Measurements from ENCODE around the gene SNTB2. TPM values are rescaled to one million over a fixed set of nuclear protein-coding genes. Genes with fewer than 3 reads are reported as not detected.
"Not testable (repeated sequence)": the region's sequence is repeated elsewhere in the genome, so short reads cannot be mapped to it uniquely, and the experiment has no call there.

SNTB2 gene
- total RNA-seq, 1 donor = 35.5 TPM

- H3K9me3 ChIP-seq (ENCODE audit: low read depth, low read length) = no peaks in the 10 kb centered on the region
- H3K4me3 ChIP-seq (ENCODE audit: insufficient read depth, low read length) = no peak overlapping the region
Measured at GRCh38 chr16:69253870-69254341, 66.9 kb downstream of the SNTB2 start.

GRCh38 chr16:69259428-69259764 lies 72.4 kb downstream of the SNTB2 start:
- H2AFZ ChIP-seq (ENCODE audit: low read length); H3K4me1 ChIP-seq (ENCODE audit: insufficient read depth, low read length); DNase-seq (ENCODE audit: insufficient read length, low spot score, missing footprints); H3K4me2 ChIP-seq (ENCODE audit: insufficient read depth, low read length); H3K27me3 ChIP-seq (ENCODE audit: insufficient read depth, low read length); H3K9me3 ChIP-seq (ENCODE audit: low read depth, low read length); H3K27ac ChIP-seq (ENCODE audit: low read depth, low read length); H3K4me3 ChIP-seq (ENCODE audit: insufficient read depth, low read length); H4K20me1 ChIP-seq (ENCODE audit: insufficient read depth, low read length): not testable (repeated sequence)
- peaks cover 29% of the 10 kb centered on the region for H3K36me3 ChIP-seq (ENCODE audit: insufficient read depth, low read length)
- H3K79me2 ChIP-seq (ENCODE audit: insufficient read depth, low read length) = peaks cover 49% of the 10 kb centered on the region

More at GRCh38 chr16:69253870-69254341, 66.9 kb downstream of the SNTB2 start:
- Histone ChIP-seq H3K79me2 (ENCODE audit: insufficient read depth, low read length) (peaks cover 52% of the 10 kb centered on the region), H3K36me3 (ENCODE audit: insufficient read depth, low read length) (no peaks in the 10 kb centered on the region), H2AFZ (ENCODE audit: low read length) (no peak overlapping the region), H3K27me3 (ENCODE audit: insufficient read depth, low read length) (no peaks in the 10 kb centered on the region), H3K4me1 (ENCODE audit: insufficient read depth, low read length) (no peaks in the 10 kb centered on the region), H3K27ac (ENCODE audit: low read depth, low read length) (no peak overlapping the region), H3K4me2 (ENCODE audit: insufficient read depth, low read length) (no peak overlapping the region), H4K20me1 (ENCODE audit: insufficient read depth, low read length) (peaks cover 3% of the 10 kb centered on the region)
- DNase-seq (ENCODE audit: insufficient read length, low spot score, missing footprints) = no peak
- no peak for TF ChIP-seq CTCF (IDR thresholded peaks at IDR 0.05; ENCODE audit: extremely low read depth, low read depth, low read length)

- H4K20me1 ChIP-seq (ENCODE audit: insufficient read depth, low read length) = no peaks in the 10 kb centered on the region
- no peaks in the 10 kb centered on the region for H3K9me3 ChIP-seq (ENCODE audit: low read depth, low read length)
- H3K4me1 ChIP-seq (ENCODE audit: insufficient read depth, low read length) = no peaks in the 10 kb centered on the region
- no peak overlapping the region for H2AFZ ChIP-seq (ENCODE audit: low read length)
- no peak for DNase-seq (ENCODE audit: insufficient read length, low spot score, missing footprints)
- H3K4me3 ChIP-seq (ENCODE audit: insufficient read depth, low read length) = no peak overlapping the region
- no peak overlapping the region for H3K4me2 ChIP-seq (ENCODE audit: insufficient read depth, low read length)
- peaks cover 45% of the 10 kb centered on the region for H3K79me2 ChIP-seq (ENCODE audit: insufficient read depth, low read length)
- H3K27me3 ChIP-seq (ENCODE audit: insufficient read depth, low read length) = no peaks in the 10 kb centered on the region
- no peak for TF ChIP-seq CTCF (IDR thresholded peaks at IDR 0.05; ENCODE audit: extremely low read depth, low read depth, low read length)
- no peak overlapping the region for H3K27ac ChIP-seq (ENCODE audit: low read depth, low read length)
- H3K36me3 ChIP-seq (ENCODE audit: insufficient read depth, low read length) = peaks cover 29% of the 10 kb centered on the region
Measured at GRCh38 chr16:69260019-69260418, 73.1 kb downstream of the SNTB2 start.

GRCh38 chr16:69260506-69260905 lies 73.5 kb downstream of the SNTB2 start:
- no peaks in the 10 kb centered on the region for H3K4me1 ChIP-seq (ENCODE audit: insufficient read depth, low read length)
- no peak overlapping the region for H3K27ac ChIP-seq (ENCODE audit: low read depth, low read length)
- no peaks in the 10 kb centered on the region for H3K27me3 ChIP-seq (ENCODE audit: insufficient read depth, low read length)
- no peak overlapping the region for H2AFZ ChIP-seq (ENCODE audit: low read length)
- H3K4me2 ChIP-seq (ENCODE audit: insufficient read depth, low read length) = no peak overlapping the region
- TF ChIP-seq CTCF (IDR thresholded peaks at IDR 0.05; ENCODE audit: extremely low read depth, low read depth, low read length) = no peak
- no peaks in the 10 kb centered on the region for H3K9me3 ChIP-seq (ENCODE audit: low read depth, low read length)
- H3K79me2 ChIP-seq (ENCODE audit: insufficient read depth, low read length) = peaks cover 45% of the 10 kb centered on the region
- H3K4me3 ChIP-seq (ENCODE audit: insufficient read depth, low read length) = no peak overlapping the region
- no peaks in the 10 kb centered on the region for H4K20me1 ChIP-seq (ENCODE audit: insufficient read depth, low read length)
- peaks cover 29% of the 10 kb centered on the region for H3K36me3 ChIP-seq (ENCODE audit: insufficient read depth, low read length)
- DNase-seq (ENCODE audit: insufficient read length, low spot score, missing footprints) = no peak
